Measurements from ENCODE around the gene AGAP1.

The AGAP1 gene

GRCh38 chr2:235723371-235723770 is 229.5 kb downstream of the AGAP1 start:
- no peak for DNase-seq

- no peak for DNase-seq
Observed at GRCh38 chr2:235723811-235724465, 230.1 kb downstream of the AGAP1 start.

GRCh38 chr2:235725016-235725489 is 231.2 kb downstream of the AGAP1 start:
- no peak for DNase-seq

- DNase-seq, result no peak
Observed at GRCh38 chr2:235725841-235726240, 232.0 kb downstream of the AGAP1 start.

GRCh38 chr2:235726554-235726953 is 232.7 kb downstream of the AGAP1 start:
- no peak for DNase-seq

GRCh38 chr2:235727174-235727573 is 233.3 kb downstream of the AGAP1 start:
- no peak for DNase-seq

GRCh38 chr2:235727891-235728799 is 234.3 kb downstream of the AGAP1 start:
- DNase-seq, result no peak

GRCh38 chr2:235728800-235729556 is 235.1 kb downstream of the AGAP1 start:
- DNase-seq, result no peak

- no peak for DNase-seq
Observed at GRCh38 chr2:235729557-235729947, 235.7 kb downstream of the AGAP1 start.

GRCh38 chr2:235730115-235730514 is 236.3 kb downstream of the AGAP1 start:
- no peak for DNase-seq

- no peak for DNase-seq
Observed at GRCh38 chr2:235733761-235734160, 239.9 kb downstream of the AGAP1 start.

- no peak for DNase-seq
Observed at GRCh38 chr2:235734168-235734567, 240.3 kb downstream of the AGAP1 start.

GRCh38 chr2:235734688-235735231 is 240.9 kb downstream of the AGAP1 start:
- no peak for DNase-seq

GRCh38 chr2:235737396-235737795 is 243.6 kb downstream of the AGAP1 start:
- DNase-seq, result no peak

- DNase-seq, result no peak
Observed at GRCh38 chr2:235737840-235738239, 244.0 kb downstream of the AGAP1 start.

- DNase-seq, result no peak
Observed at GRCh38 chr2:235739704-235740415, 246.0 kb downstream of the AGAP1 start.

GRCh38 chr2:235740821-235741220 is 247.0 kb downstream of the AGAP1 start:
- DNase-seq, result no peak

- no peak for DNase-seq
Observed at GRCh38 chr2:235744161-235744560, 250.3 kb downstream of the AGAP1 start.

GRCh38 chr2:235745597-235745996 is 251.8 kb downstream of the AGAP1 start:
- DNase-seq, result peak; percentile 7

GRCh38 chr2:235746257-235746934 is 252.6 kb downstream of the AGAP1 start:
- peak; percentile 80 for DNase-seq

- DNase-seq, result no peak
Observed at GRCh38 chr2:235747001-235747785, 253.3 kb downstream of the AGAP1 start.

Data from EL (cell line).